Adipocyte (in vitro differentiated cells): Measurements from ENCODE around the gene ATXN1.

Source experiments
- DNase-seq: peaks from one replicate; pipeline ENCODE4 v3.0.0-alpha.2; 2015; ENCODE audit warnings: low read depth
- H3K27me3 ChIP-seq: replicated peaks from 2 replicates; pipeline ENCODE4 v1.7.0; 2013; ENCODE audit warnings: mild to moderate bottlenecking, low read length, moderate library complexity; ENCODE audit not compliant: control insufficient read depth, insufficient read depth
- H3K36me3 ChIP-seq: 2 replicates; pipeline ENCODE4 v1.7.0; 2013; ENCODE audit warnings: low read length, mild to moderate bottlenecking, moderate library complexity; ENCODE audit not compliant: control insufficient read depth, insufficient read depth, severe bottlenecking
- H3K4me1 ChIP-seq: 2 replicates; pipeline ENCODE4 v1.7.0; 2013; ENCODE audit warnings: mild to moderate bottlenecking, low read length, moderate library complexity; ENCODE audit not compliant: control insufficient read depth, insufficient read depth
- H3K4me3 ChIP-seq: 2 replicates; pipeline ENCODE4 v1.7.0; 2013; ENCODE audit warnings: mild to moderate bottlenecking, low read length, moderate library complexity
- H3K9ac ChIP-seq: 2 replicates; pipeline ENCODE4 v1.7.0; 2013; ENCODE audit warnings: mild to moderate bottlenecking, low read length, moderate library complexity
- H3K9me3 ChIP-seq: 2 replicates; pipeline ENCODE4 v1.7.0; 2013; ENCODE audit warnings: mild to moderate bottlenecking, low read length, moderate library complexity; ENCODE audit not compliant: control insufficient read depth

ATXN1 gene

DNA sequence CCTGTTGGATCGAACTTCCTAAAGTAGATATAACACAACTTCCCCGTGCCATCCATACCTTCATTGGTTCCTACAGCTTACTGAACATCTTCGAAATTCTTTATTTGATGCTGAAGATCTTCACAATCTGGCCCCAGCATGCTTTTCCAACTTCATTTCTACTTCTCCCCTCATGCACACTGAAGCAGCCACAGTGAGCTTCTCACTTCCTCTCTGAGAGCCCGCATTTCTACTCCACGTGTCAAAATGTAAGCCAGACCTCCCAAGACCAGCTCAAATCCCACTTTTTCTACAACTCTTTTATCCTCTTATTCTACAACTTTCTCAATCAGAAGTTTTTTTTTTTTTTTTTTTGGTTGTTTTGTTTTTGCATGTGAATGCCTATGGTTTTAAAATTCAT is 268.1 kb downstream of the ATXN1 start:
- Histone ChIP-seq H3K4me1 (no peaks in the 10 kb centered on the region), H3K9me3 (no peaks in the 10 kb centered on the region), H3K27me3 (no peaks in the 10 kb centered on the region), H3K36me3 (no peaks in the 10 kb centered on the region), H3K9ac (no peak overlapping the region), H3K4me3 (no peak overlapping the region)
- DNase-seq: no peak

DNA sequence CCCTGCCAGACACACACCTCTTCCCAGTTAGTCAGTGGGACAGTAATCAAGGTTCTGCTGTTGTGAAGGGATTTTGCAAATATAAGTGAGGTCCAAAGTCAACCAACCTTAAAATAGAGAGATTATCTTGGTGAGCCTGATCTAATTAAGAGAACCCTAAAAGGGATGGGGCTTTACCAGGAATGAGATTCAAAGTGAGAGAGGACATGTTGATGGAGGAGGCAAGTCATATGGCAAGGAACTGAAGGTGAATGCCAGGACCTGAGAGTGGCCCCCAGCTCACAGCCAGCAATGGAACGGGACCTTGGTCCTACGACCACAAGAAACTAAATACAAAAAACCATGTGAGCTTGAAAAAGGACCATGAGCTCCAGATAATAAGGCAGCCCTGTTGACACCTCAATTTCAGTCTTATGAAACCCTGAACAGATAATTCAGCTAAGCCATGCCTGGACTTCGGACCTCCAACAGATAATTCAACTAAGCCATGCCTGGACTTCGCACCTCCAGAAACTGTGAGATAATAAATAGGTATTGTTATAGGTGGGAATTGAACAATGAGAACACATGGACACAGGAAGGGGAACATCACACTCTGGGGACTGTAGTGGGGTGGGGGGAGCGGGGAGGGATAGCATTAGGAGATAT is 269.5 kb downstream of the ATXN1 start:
- H3K36me3 ChIP-seq: no peaks in the 10 kb centered on the region

DNA sequence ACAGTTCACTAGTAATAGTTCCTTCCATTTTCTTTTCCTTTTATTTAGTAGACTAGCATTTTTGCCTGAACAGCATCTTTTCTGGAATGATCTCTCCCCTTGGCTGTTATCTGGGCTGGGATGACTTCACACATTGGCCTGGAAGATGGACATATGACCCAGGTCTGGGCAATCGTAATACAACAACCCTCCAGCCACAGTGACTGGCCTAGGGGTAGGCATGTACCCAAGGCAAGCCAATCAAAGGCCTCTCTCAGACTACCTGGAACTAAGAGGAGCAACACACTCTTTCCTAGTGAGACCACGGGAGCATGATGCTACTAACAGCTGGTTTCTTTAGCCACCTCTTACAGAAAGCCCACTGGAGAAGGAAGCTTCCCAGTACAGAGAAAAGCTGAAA is 270.6 kb downstream of the ATXN1 start:
- no peaks in the 10 kb centered on the region for H3K9me3 ChIP-seq
- no peak overlapping the region for H3K9ac ChIP-seq
- H3K4me1 ChIP-seq: no peaks in the 10 kb centered on the region
- H3K4me3 ChIP-seq: no peak overlapping the region
- no peak for DNase-seq
- no peaks in the 10 kb centered on the region for H3K27me3 ChIP-seq
- H3K36me3 ChIP-seq: peaks cover 3% of the 10 kb centered on the region

More for the DNA sequence above, 269.5 kb downstream of the ATXN1 start:
- DNase-seq: no peak
- H3K4me3 ChIP-seq: no peak overlapping the region
- no peaks in the 10 kb centered on the region for H3K4me1 ChIP-seq
- H3K27me3 ChIP-seq: no peaks in the 10 kb centered on the region
- no peak overlapping the region for H3K9ac ChIP-seq
- no peaks in the 10 kb centered on the region for H3K9me3 ChIP-seq

DNA sequence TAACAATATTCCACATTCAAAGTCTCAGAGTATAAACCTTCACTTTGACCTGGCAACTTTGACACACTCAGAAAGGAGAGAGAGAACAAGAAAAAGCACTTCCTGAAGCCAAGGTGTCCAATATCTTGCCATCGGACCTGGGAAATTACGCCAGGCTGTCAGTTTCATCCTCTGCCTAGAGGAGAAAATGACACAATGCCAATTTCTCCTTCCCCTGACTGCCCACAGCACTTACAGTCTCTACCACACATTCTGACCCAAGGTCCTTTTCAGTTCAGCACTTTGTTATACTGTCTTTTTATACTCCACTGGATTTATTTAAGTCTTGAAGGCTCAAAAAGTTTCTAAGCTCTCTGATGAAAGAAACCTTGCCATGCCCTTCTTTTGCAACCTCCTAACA is 272.4 kb downstream of the ATXN1 start:
- Histone ChIP-seq H3K27me3 (no peaks in the 10 kb centered on the region), H3K36me3 (peaks cover 13% of the 10 kb centered on the region), H3K4me3 (no peak overlapping the region), H3K4me1 (no peaks in the 10 kb centered on the region), H3K9me3 (no peaks in the 10 kb centered on the region), H3K9ac (no peak overlapping the region)
- DNase-seq: no peak

DNA sequence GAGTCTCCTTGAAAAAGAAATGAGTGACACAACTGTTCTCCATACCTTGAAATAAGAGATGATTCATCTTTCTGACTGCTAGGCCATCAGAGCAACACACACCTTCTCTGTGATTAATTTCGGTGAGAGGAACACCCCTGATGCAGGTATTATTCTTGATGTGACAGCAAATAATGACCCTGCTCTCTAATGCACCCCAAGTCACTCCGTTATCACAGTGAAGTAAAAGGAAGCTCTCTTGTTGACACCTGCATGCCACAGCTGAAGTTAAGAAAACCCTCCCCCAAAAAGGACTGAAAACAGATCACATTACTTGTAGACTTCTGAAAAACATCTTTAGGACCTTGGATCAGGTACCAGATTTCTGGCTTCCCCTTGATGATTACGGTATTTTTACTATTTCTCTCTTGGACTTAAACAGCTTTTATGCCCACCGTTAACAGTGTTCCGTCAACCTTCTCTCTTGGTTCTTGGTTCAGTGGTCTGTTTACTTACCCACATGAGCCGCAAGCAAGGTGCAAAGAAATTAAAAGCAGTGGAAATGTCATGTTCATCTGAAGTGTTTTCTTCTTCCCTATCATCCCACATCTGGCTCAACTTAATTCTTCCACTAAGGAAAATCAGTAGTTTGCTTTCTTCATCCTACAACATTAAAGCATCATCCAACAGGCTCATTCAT is 273.1 kb downstream of the ATXN1 start:
- peaks cover 20% of the 10 kb centered on the region for H3K36me3 ChIP-seq
- no peaks in the 10 kb centered on the region for H3K4me1 ChIP-seq
- DNase-seq: no peak
- H3K9ac ChIP-seq: no peak overlapping the region
- H3K27me3 ChIP-seq: no peaks in the 10 kb centered on the region
- H3K4me3 ChIP-seq: no peak overlapping the region
- H3K9me3 ChIP-seq: peaks cover under 1% of the 10 kb centered on the region

DNA sequence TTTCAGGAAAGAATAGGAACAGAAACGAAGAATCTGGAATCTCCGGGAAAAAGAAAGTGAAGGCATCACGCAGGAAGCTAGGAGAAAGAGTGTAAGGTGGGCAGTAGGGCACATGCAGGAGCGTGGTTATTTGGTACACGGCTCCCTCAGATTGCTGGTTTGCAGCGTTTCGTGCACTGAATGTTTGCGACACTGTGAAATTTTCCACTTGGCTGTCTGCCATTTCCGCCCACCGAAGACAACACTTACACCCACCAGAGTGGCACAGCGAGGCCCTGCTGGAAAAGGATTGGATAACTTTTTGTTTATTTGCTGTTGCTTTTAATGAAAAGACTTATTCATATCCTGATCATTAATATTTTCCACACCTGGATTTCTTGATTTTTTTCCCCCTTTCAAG is 274.6 kb downstream of the ATXN1 start:
- no peaks in the 10 kb centered on the region for H3K4me1 ChIP-seq

DNA sequence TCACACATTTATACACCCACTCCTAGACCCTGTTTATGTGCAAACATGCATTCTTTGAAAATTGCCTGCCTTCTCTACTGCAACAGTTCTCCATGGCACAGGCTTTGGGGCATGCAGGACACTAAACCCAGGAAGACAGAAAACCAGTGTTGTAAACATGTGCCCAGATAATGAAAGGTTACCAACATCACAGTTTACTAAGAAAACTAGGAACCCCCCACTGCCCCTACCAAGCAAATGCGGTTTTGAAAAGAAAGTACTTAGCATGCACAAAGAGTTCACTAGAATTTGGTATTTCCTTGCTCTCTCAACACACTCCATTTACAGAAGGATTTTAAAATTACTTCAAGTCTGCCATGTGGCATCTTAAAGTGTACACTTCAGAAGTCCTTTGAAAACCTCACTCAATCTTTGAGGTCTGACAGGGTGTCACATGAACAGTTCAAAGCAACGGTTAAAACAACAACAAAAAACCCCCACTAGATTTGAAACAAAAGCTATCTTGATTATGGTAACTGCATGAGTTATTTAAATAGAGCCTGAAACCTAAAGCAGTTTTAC is 277.9 kb downstream of the ATXN1 start:
- Histone ChIP-seq H3K27me3 (no peaks in the 10 kb centered on the region), H3K36me3 (peaks cover 26% of the 10 kb centered on the region), H3K4me1 (no peaks in the 10 kb centered on the region), H3K9me3 (peaks cover 9% of the 10 kb centered on the region), H3K9ac (no peak overlapping the region), H3K4me3 (no peak overlapping the region)
- no peak for DNase-seq

More for the DNA sequence above, 274.6 kb downstream of the ATXN1 start:
- no peaks in the 10 kb centered on the region for H3K27me3 ChIP-seq
- H3K9ac ChIP-seq: no peak overlapping the region
- no peak for DNase-seq
- H3K9me3 ChIP-seq: peaks cover 9% of the 10 kb centered on the region
- H3K4me3 ChIP-seq: no peak overlapping the region
- H3K36me3 ChIP-seq: peaks cover 26% of the 10 kb centered on the region

DNA sequence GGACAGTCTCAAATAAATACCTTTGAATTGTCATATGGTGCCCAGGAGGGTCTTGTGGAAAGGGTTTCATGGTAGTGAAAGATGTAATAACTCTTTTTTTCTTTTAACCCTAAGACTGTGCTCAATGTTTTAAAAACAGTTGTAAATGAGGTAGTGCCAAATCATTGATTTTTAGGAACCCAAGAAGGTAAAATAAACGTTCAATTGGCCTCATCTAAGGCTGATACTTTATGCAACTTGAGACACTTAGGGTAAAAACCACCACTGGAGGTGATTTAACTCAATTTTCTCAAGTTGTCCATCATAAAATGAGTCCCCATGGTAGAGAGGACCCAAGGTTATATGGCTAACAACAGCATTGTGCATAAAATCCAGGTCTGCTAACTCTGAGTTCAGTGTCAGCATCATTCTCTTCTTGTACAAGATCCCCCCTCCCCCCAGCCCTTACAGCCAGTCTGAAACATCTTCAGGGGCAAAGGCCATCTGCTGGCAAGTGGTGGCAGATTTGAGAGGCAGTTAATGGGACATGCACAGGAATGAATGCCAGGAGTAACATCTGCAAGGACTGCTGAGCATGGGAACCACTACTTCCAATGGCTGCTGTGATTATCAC is 278.5 kb downstream of the ATXN1 start:
- peaks cover 26% of the 10 kb centered on the region for H3K36me3 ChIP-seq
- no peaks in the 10 kb centered on the region for H3K4me1 ChIP-seq
- no peak overlapping the region for H3K9ac ChIP-seq
- peaks cover 9% of the 10 kb centered on the region for H3K9me3 ChIP-seq
- no peak for DNase-seq
- H3K4me3 ChIP-seq: no peak overlapping the region
- no peaks in the 10 kb centered on the region for H3K27me3 ChIP-seq

DNA sequence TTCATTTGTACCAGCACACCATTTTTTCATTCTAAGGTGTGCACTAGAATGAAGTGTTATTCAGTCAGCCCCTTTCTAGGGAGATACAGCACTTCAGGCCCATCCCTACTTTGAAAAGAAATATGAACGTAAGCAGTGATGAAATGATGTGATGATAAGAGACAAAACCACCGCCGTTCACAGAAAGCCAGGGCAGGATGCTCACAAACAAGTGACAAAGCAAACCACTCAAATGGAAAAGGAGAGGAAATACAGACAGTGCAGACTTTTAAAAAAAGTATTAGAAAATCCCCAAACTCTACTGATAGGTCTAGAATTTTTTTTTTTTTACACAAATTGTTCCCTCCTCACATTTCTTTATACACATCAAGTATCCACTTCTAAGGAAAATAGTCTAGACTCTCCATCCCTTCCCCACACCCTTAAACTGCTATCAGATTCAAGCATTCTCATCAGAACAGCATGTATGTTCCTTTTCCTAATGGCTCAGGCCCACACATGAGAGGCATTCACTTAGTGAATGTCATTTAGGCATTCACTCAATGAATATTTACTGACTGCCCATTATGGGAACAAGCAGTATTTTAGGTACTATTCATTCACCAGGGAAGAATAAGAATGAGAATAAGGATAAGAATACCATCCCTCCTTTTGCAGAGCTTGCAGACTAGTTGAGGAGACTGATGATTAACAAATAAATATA is 279.4 kb downstream of the ATXN1 start:
- Histone ChIP-seq H3K4me3 (no peak overlapping the region), H3K36me3 (peaks cover 27% of the 10 kb centered on the region)
- no peak for DNase-seq

DNA sequence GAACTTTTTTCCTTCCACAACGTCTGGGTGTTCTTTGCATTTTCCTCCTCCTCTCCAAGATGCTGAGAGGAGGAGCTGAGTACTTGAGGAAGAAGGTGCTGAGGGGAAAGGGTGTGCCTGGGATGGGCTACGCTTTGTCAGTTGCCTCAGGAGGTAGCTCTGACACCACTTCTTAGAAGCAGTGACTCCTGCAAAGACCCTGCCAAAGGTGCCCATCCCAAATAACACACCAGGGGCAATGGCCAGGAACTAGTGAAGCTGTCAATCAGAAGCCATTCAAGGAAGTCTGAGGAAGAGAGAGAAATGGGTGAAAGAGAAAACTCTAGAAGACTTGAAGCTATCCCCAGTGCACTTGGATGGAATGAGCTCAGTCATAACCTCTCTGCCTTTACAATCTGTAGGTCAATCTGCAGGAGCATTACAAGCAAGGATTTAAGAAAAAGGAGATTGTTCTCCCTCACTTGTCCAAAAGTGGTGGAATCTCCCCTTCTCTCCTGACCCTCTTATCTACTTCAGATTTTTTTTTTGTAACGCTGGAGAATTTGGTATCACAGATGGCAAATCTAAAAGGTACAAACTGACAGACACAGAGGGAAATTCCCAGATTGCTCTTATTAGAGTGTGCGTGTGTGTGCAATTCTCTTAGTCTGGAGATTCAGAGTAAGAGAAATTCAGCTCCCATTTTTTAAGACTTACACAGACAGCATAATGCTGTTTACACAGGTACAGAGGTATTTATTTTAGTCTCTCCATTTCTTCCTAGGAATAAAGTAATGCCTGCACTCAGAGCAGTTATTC is 280.3 kb downstream of the ATXN1 start:
- H3K4me1 ChIP-seq: no peaks in the 10 kb centered on the region
- H3K4me3 ChIP-seq: no peak overlapping the region
- H3K27me3 ChIP-seq: no peaks in the 10 kb centered on the region
- no peak for DNase-seq
- H3K9ac ChIP-seq: no peak overlapping the region
- H3K9me3 ChIP-seq: peaks cover 9% of the 10 kb centered on the region
- peaks cover 29% of the 10 kb centered on the region for H3K36me3 ChIP-seq

More for the DNA sequence above, 279.4 kb downstream of the ATXN1 start:
- H3K9me3 ChIP-seq: peaks cover 9% of the 10 kb centered on the region
- H3K27me3 ChIP-seq: no peaks in the 10 kb centered on the region
- H3K4me1 ChIP-seq: no peaks in the 10 kb centered on the region
- no peak overlapping the region for H3K9ac ChIP-seq
